Astrocyte (in vitro differentiated cells and primary cell): ENCODE results near the gene RAB3IL1.

Source experiments
- CTCF ChIP-seq: IDR thresholded peaks from 2 replicates; pipeline ENCODE4 v1.5.1; 2011; ENCODE audit warnings: low read depth, mild to moderate bottlenecking, inconsistent platforms, low read length, moderate library complexity; ENCODE audit not compliant: insufficient read depth
- EZH2 ChIP-seq: IDR thresholded peaks from 2 replicates; pipeline ENCODE4 v1.6.1; 2012; ENCODE audit warnings: mild to moderate bottlenecking, low read length, inconsistent platforms; ENCODE audit not compliant: insufficient read depth

- TF ChIP-seq CTCF (peak; percentile 76), EZH2 (no peak)
Measured at GRCh38 chr11:61871158-61871597, 46.2 kb downstream of the RAB3IL1 start.
